Measurements from ENCODE around the gene CENPP. TPM values are rescaled to one million over a fixed set of nuclear protein-coding genes. Genes with fewer than 3 reads are reported as not detected.
A peak's percentile ranks its signal among the peaks of the same experiment; 100 is the strongest.
"Not testable (repeated sequence)": the region's sequence is repeated elsewhere in the genome, so short reads cannot be mapped to it uniquely, and the experiment has no call there.

The CENPP gene
- polyA plus RNA-seq, 10 donors, result 4.3 to 7.8 (median 5.0) TPM

DNA sequence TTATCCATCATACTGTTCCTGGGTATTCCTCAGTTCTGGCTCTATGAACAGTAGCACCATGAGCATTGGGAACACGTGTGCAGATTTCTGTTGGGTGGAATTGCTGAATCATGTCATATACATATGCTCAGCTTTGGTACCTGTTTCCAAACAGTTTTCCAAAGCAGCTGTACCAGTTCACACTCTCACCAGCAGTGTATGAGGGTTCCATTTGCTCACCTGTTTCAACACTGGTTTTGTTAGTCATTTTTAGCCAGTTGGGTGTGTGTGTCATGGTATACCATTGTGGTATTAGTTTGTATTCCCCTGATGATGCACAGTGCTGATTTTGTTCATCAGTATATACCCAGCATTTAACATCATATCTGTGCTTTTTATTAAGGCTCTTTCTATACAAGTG lies 266.8 kb downstream of the CENPP start:
- no peak for DNase-seq

DNA sequence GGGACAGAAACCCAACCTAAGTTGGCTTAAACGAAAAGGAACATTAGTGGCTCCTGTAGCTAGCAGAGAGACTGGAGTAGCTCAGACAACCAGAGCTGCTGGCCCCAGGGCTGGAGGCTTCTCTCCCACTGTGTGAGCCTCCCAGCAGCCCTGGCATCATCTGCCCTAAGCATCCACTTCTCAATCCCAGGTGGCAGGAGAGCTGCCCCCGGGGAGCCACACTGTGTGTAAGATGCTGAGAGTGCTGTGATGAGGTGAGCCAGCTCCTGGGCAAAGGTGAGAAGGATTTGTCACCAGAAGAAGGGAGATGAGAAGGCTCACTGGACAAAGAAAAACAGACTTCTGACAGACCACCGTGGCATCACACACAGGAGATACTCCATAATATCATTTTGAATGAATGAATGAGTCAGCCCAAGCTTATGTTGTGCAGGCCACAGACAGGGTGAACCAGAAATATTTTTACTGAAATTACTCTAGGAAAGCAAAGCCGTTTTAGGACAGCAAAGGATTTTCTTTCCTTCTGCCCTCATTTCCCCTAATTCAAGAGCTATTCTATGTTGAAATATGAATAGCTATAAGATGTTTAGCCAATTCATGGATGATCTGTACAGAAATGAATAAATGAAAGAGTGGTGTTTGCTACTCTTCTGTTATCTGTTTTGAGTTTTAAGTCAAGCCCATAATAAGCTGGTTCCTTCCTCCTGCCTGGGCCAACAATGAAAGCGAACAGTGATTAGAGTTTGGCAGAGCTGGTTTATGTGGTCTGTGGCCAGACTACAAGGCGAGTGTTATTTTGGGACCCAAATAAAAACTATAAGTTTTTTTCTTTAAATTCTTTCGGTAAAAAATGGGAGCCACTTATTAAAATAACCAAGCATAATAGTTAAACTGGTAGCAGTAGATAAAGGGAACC lies 267.5 kb downstream of the CENPP start:
- peak in 1 of 3 donors; percentile 37 for DNase-seq

- DNase-seq, result not testable (repeated sequence)
Measured at GRCh38 chr9:92595075-92595474, 269.3 kb downstream of the CENPP start.

DNA sequence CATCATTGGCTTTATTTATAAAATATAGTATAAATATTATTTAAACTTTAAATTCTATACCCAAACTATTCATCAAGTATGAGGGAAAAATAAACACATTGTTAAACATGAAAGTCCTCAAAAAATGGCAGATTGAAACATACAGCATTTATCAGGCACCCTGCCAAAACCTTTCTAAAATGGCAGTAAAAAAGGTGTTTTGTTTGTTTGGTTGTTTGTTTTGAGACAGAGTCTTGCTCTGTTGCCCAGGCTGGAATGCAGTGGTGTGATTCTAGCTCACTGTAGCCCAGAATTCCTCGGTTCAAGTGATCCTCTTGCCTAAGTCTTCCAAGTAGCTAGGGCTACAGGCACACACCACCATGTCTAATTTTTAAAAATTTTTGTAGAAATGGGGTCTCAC lies 270.2 kb downstream of the CENPP start:
- DNase-seq, result no peak

GRCh38 chr9:92598382-92598781 lies 272.6 kb downstream of the CENPP start:
- DNase-seq, result no peak

DNA sequence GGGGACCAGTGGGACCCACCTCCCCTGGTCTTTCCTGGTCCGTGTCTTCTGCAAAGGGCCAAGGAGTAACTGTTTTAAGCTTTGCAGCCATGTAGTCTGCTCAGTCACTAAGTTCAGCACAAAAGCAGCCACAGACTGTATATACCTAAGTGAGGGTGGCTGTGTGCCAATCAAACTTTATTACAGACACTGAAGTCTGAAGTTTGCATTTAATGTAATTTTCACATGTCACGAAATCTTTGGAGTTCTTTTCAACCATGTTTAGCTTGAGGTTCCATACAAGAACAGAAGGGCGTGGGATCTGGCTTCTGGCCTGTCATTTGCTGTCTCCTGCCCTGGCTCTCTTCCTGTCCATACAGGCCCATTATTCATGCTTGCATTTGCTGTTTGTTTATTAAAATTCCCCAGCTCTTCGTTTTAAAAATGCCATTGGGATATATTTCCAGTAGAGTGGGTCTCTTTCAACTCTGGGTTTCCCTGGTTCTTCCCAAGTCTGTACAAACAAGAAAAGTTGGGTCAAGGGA lies 274.2 kb downstream of the CENPP start:
- peak in 1 of 3 donors; percentile 74 for DNase-seq

- peak; percentile 47 to 90 (median 84) for DNase-seq
Measured at GRCh38 chr9:92600462-92601261, 274.9 kb downstream of the CENPP start.

GRCh38 chr9:92601451-92601850 lies 275.7 kb downstream of the CENPP start:
- DNase-seq, result no peak

- no peak for DNase-seq
Measured at GRCh38 chr9:92602413-92602812, 276.7 kb downstream of the CENPP start.

GRCh38 chr9:92603100-92603499 lies 277.3 kb downstream of the CENPP start:
- DNase-seq, result no peak

GRCh38 chr9:92603990-92604389 lies 278.2 kb downstream of the CENPP start:
- DNase-seq, result no peak

GRCh38 chr9:92605224-92605623 lies 279.5 kb downstream of the CENPP start:
- no peak for DNase-seq

DNA sequence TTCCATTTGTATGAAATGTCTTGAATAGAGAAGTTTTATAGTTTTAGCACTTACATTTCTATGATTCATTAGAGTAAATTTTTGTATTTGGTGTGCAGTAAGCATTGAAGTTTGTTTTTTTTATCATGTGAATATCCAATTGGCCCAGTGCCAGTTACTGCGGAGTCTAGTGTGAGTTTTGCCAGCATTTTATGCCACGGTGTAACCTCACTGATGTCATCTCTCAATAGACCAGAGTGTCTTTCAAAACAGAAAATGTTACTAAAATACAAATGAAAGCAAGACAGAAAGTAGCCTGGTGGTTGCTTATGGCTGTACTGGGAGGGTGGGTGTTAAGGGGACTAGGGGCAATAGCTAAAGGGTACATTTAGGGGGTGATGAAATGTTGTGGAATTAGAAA lies 281.3 kb downstream of the CENPP start:
- peak in 2 of 3 donors; percentile 53 to 80 for DNase-seq

DNA sequence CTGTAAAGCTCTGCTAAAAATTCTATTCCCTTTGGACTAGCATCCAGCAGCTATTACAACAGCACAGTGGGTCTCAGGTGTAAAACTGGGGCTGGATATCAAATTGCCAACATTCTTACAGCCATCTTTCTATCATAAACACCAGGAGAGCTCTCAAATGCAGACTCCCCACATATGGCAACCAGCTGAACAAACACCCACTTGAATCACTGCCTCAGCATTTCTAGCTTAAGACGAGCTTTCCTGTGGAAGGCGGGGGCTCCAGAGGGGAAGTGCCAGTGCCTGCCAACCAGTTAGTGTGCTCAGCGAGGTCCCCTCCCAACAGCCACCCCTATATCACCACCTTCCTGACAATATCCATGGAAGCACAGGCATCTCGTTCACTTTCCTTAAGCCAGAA lies 282.0 kb downstream of the CENPP start:
- peak in 2 of 3 donors; percentile 69 to 84 for DNase-seq

DNA sequence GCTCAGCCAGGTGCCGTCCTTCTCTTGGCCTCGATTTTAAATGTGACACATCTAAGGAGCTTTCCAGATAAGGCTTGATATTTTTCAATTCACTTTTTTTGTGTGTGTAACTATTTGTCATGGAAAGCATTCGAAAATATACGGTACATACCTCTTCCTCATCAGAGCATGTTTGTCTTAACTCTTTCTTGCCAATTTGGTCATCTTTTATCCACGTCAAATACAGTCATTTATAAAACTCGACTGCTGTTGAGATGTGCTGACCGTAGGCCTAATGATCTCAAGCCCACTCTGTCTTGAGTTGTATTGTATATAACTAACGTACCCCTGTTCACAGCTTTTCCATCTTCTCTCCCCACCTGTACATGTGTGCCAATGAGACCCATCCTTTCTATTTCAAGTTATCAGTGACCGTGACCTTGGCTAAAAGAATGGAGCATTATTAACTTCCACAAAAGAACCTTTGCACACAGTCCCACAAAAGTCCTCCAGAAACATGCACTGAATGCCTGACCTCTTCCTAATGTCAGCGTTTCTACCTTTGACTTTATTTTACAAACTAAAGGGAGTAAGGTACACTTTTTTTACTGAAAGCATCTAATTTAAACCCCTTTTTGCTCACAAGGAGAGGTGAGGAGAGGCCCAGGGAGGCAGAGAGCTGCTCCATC lies 282.6 kb downstream of the CENPP start:
- peak in 1 of 3 donors; percentile 77 for DNase-seq

- DNase-seq, result peak; percentile 59 to 92 (median 76)
Measured at GRCh38 chr9:92608909-92609445, 283.2 kb downstream of the CENPP start.

DNA sequence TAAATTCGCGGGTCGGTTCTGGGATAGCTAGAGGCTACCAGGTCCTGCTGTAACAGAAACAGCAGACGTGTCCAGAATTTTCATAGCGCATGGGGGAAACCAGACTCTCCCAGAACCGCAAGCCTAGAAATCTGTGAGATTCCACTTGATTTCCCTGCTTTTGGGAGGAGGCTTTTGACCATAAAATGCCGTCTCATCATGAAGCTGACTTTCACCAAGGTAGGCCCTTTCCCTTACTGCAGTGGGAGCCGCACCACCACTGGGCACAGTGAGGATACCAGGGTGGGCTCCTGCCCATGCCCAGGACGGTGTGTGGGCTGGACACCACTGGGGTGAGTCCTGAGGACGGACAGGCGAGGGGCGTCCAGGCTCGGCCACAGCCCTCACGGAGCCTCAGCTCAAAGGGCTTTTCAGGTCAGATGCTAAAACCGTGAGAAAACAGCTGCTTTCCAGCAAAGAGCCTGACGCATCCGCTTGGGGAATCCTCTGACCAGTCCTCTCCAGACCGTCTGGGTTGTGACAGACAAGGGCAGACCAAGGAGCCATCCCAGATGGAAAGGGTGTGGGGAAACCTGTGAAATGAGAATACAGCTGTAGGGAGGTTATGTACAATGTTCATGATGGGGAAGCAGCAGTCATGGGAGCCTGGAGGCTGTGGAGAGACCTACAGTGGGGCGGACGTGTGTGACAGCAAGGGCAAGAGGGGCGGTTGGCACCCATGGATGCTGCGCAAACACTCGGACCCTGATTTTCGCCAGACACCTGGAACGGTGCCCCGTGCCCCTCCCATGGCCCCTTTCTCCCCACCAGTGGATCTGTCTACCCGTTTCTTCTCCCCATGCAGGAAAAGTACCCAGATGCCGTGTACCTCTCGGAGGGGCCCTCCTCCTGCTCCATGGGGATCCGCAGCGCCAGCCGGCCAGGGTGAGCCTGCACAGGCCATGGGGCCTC lies 285.0 kb downstream of the CENPP start:
- DNase-seq, result peak in 2 of 3 donors; percentile 58 to 82

- DNase-seq, result peak in 2 of 3 donors; percentile 77 to 90
Measured at GRCh38 chr9:92611621-92612285, 286.0 kb downstream of the CENPP start.

DNA sequence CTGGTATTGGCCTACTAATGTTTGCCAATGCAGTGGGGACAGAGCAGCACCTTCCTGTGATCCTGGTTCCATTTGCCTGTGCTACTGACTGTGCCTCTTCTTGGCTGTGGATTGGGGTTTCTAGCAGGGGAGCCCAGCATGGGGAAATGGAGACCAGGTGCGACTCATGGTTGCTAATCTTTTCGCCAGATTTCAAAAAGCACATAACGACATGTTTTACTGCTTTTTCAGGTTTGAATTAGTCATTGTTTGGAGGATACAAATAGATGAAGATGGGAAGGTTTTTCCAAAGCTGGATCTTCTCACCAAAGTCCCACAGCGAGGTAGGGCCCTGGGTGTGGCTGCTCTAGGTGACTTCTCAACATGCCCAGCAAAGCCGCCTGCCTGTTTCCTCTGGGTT lies 286.5 kb downstream of the CENPP start:
- DNase-seq, result no peak

DNA sequence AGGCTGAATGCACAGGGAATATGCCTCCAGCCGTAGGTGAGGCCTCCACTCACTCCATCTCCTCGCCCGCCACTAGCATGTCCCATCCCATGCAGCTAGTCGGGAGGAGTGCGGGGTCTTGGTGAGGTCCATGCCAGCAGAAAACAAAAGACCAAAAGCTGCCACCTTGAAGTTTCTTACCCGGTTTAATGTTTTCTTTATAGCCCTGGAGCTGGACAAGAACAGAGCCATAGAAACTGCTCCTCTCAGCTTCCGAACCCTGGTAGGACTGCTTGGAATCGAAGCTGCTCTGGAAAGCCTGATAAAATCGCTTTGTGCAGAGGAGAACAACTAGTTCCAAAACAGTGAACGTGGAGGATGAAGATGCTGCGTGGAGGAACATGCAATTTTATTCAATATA lies 287.1 kb downstream of the CENPP start:
- DNase-seq, result no peak

All from muscle of back (tissue), 11 donors.